Measurements from ENCODE around the gene TNRC6B.

DNA sequence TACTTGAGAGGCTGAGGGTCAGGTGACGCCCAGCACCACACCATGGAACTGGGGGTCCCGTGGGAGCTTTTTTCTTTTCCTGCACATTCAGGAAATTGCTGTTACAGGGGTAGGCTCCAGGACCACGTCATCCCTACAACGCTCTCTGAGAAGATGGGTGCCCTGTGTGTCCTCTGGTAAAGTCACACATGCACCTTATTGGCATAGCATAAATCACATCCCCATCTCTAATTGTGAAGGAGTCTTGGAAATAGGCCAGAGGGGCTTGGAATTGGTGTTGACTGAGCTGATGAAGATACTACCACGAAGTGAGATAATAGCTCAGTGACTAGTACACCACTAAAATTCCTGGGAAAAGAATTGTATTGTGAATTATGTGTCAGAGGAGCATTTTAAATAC, 57.6 kb downstream of the TNRC6B start:
- TF ChIP-seq FOXP1 (CRISPR knock-in tag; IDR thresholded peaks at IDR 0.05; ENCODE audit: borderline replicate concordance), result no peak
- TF ChIP-seq, protein P1, sequence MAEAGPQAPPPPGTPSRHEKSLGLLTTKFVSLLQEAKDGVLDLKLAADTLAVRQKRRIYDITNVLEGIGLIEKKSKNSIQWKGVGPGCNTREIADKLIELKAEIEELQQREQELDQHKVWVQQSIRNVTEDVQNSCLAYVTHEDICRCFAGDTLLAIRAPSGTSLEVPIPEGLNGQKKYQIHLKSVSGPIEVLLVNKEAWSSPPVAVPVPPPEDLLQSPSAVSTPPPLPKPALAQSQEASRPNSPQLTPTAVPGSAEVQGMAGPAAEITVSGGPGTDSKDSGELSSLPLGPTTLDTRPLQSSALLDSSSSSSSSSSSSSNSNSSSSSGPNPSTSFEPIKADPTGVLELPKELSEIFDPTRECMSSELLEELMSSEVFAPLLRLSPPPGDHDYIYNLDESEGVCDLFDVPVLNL (CRISPR knock-in tag; IDR thresholded peaks at IDR 0.05; ENCODE audit: borderline replicate concordance, low read depth), result no peak
- TF ChIP-seq, protein P2, sequence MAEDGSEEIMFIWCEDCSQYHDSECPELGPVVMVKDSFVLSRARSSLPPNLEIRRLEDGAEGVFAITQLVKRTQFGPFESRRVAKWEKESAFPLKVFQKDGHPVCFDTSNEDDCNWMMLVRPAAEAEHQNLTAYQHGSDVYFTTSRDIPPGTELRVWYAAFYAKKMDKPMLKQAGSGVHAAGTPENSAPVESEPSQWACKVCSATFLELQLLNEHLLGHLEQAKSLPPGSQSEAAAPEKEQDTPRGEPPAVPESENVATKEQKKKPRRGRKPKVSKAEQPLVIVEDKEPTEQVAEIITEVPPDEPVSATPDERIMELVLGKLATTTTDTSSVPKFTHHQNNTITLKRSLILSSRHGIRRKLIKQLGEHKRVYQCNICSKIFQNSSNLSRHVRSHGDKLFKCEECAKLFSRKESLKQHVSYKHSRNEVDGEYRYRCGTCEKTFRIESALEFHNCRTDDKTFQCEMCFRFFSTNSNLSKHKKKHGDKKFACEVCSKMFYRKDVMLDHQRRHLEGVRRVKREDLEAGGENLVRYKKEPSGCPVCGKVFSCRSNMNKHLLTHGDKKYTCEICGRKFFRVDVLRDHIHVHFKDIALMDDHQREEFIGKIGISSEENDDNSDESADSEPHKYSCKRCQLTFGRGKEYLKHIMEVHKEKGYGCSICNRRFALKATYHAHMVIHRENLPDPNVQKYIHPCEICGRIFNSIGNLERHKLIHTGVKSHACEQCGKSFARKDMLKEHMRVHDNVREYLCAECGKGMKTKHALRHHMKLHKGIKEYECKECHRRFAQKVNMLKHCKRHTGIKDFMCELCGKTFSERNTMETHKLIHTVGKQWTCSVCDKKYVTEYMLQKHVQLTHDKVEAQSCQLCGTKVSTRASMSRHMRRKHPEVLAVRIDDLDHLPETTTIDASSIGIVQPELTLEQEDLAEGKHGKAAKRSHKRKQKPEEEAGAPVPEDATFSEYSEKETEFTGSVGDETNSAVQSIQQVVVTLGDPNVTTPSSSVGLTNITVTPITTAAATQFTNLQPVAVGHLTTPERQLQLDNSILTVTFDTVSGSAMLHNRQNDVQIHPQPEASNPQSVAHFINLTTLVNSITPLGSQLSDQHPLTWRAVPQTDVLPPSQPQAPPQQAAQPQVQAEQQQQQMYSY (CRISPR knock-in tag; IDR thresholded peaks at IDR 0.05), result no peak
